SK-N-SH (cell line): ENCODE measurements around the gene PSMA6. TPM values are rescaled to one million over a fixed set of nuclear protein-coding genes. Genes with fewer than 3 reads are reported as not detected.

Experiments
- CTCF ChIA-PET: fragments of 300-600, 350-600 bp; formaldehyde crosslinking; extraction: SDS; loops from one replicate; lab custom pipeline; 2021; lab: Yijun Ruan, JAX
- POLR2A ChIA-PET: fragments of 350-600 bp; sonication (Branson Sonifier 250); formaldehyde crosslinking; extraction: SDS; loops from one replicate; lab custom pipeline; 2020; ENCODE audit warnings: antibody characterized with exemption, inconsistent platforms; lab: Yijun Ruan, JAX
- DNase-seq: peaks from one replicate; pipeline ENCODE4 v3.0.0; 2012
- H2AFZ ChIP-seq: fragments of 200-600 bp; sonication (generic); 2 replicates; pipeline ENCODE4 v1.8.1; 2016; ENCODE audit warnings: antibody characterized with exemption, mild to moderate bottlenecking, low read depth
- H3F3A ChIP-seq: fragments of 200-600 bp; sonication (generic); replicated peaks from 2 replicates; pipeline ENCODE3; 2016; ENCODE audit warnings: antibody characterized with exemption, mild to moderate bottlenecking; ENCODE audit not compliant: insufficient read depth
- H3K27ac ChIP-seq, 2 experiments: fragments of 200-500 bp in 1 of 2; fragments of 200-600 bp in 1 of 2; sonication (Bioruptor generic) in 1 of 2; sonication (generic), shearing (Covaris generic) in 1 of 2; 2 replicates each; pipeline versions ENCODE4 v1.5.1 to v1.6.1; 2014 to 2016; ENCODE audit warnings: low read depth in 2 of 2, inconsistent platforms in 1 of 2, low read length in 1 of 2, mild to moderate bottlenecking in 1 of 2, mixed read lengths in 1 of 2
- H3K27me3 ChIP-seq: fragments of 200-600 bp; sonication (generic), shearing (Covaris generic); 2 replicates; pipeline ENCODE4 v1.6.1; 2016; ENCODE audit warnings: mixed run types; ENCODE audit not compliant: insufficient read depth
- H3K36me3 ChIP-seq, 2 experiments: fragments of 200-500 bp in 1 of 2; fragments of 200-600 bp in 1 of 2; sonication (Bioruptor generic) in 1 of 2; sonication (generic) in 1 of 2; replicated peaks in 1 of 2; 2 replicates each; pipeline versions ENCODE3 to v1.5.1; 2014 to 2016; ENCODE audit warnings: low read length in 1 of 2, mild to moderate bottlenecking in 1 of 2; ENCODE audit not compliant: insufficient read depth in 2 of 2, control insufficient read depth in 1 of 2
- H3K4me1 ChIP-seq, 2 experiments: fragments of 200-500 bp in 1 of 2; fragments of 200-600 bp in 1 of 2; sonication (Bioruptor generic) in 1 of 2; sonication (generic), shearing (Covaris generic) in 1 of 2; 2 replicates each; pipeline versions ENCODE4 v1.5.1 to v1.6.1; 2014 to 2016; ENCODE audit warnings: low read depth in 1 of 2, low read length in 1 of 2, mixed run types in 1 of 2; ENCODE audit not compliant: insufficient read depth in 2 of 2, control insufficient read depth in 1 of 2
- H3K4me2 ChIP-seq: fragments of 200-600 bp; sonication (generic), shearing (Covaris generic); 2 replicates; pipeline ENCODE4 v1.6.1; 2017; ENCODE audit warnings: mixed run types
- H3K4me3 ChIP-seq, 2 experiments: fragments of 200-500 bp in 1 of 2; fragments of 200-600 bp in 1 of 2; sonication (Bioruptor generic) in 1 of 2; sonication (generic), shearing (Covaris generic) in 1 of 2; 2 replicates each; pipeline versions ENCODE4 v1.5.1 to v1.8.1; 2014 to 2016; ENCODE audit warnings: low read depth in 2 of 2, inconsistent platforms in 1 of 2, low read length in 1 of 2, mild to moderate bottlenecking in 1 of 2, mixed read lengths in 1 of 2, moderate library complexity in 1 of 2
- H3K79me2 ChIP-seq: fragments of 200-600 bp; sonication (generic); 2 replicates; pipeline ENCODE4 v1.8.1; 2017; ENCODE audit warnings: mild to moderate bottlenecking; ENCODE audit not compliant: insufficient read depth
- H3K9ac ChIP-seq: fragments of 200-600 bp; sonication (generic); 2 replicates; pipeline ENCODE4 v1.6.1; 2017; ENCODE audit warnings: mixed run types
- H3K9me2 ChIP-seq: fragments of 200-600 bp; sonication (generic); 2 replicates; pipeline ENCODE4 v1.6.1; 2017; ENCODE audit warnings: mixed run types
- H3K9me3 ChIP-seq: fragments of 200-600 bp; sonication (generic); 2 replicates; pipeline ENCODE4 v1.6.1; 2017; ENCODE audit warnings: mixed run types, mild to moderate bottlenecking, moderate library complexity
- H4K20me1 ChIP-seq: fragments of 200-600 bp; sonication (generic); 2 replicates; pipeline ENCODE4 v1.6.1; 2017; ENCODE audit warnings: mild to moderate bottlenecking, mixed run types; ENCODE audit not compliant: insufficient read depth
- ELF1 ChIP-seq: IDR thresholded peaks from 2 replicates; pipeline ENCODE4 v1.4.0; 2012
- EP300 ChIP-seq, 2 experiments: IDR thresholded peaks; 2 replicates each; pipeline versions ENCODE4 v1.4.0 to v1.6.1; 2012; ENCODE audit warnings: borderline replicate concordance in 1 of 2, low read depth in 1 of 2, low read length in 1 of 2
- EZH2phosphoT487 ChIP-seq: fragments of 200-600 bp; sonication (generic); IDR thresholded peaks from 2 replicates; pipeline ENCODE4 v1.6.1; 2017; ENCODE audit warnings: low read depth, mixed run types, mild to moderate bottlenecking, antibody characterized with exemption, moderate library complexity, borderline replicate concordance
- FOXJ3 ChIP-seq: sonication (generic); formaldehyde crosslinking; IDR thresholded peaks from 2 replicates; pipeline ENCODE4 v1.5.1; 2020; ENCODE audit warnings: mild to moderate bottlenecking, missing genetic modification reagents
- FOXM1 ChIP-seq: IDR thresholded peaks from 2 replicates; pipeline ENCODE4 v1.4.0; 2012; ENCODE audit warnings: low read depth, mild to moderate bottlenecking
- MEF2A ChIP-seq: IDR thresholded peaks from 2 replicates; pipeline ENCODE4 v1.4.0; 2012; ENCODE audit warnings: low read depth, borderline replicate concordance
- MXI1 ChIP-seq: IDR thresholded peaks from 2 replicates; pipeline ENCODE4 v1.6.1; 2012; ENCODE audit warnings: mild to moderate bottlenecking, low read depth, low read length, improper control_type of control experiment
- NRF1 ChIP-seq: IDR thresholded peaks from 2 replicates; pipeline ENCODE4 v1.6.1; 2012; ENCODE audit warnings: low read depth, mild to moderate bottlenecking, low read length
- POLR2AphosphoS5 ChIP-seq: IDR thresholded peaks from 2 replicates; pipeline ENCODE4 v1.6.1; 2012; ENCODE audit warnings: low read depth, low read length
- RAD21 ChIP-seq: IDR thresholded peaks from 2 replicates; pipeline ENCODE4 v1.6.1; 2012; ENCODE audit warnings: mild to moderate bottlenecking, low read length
- RCOR1 ChIP-seq: fragments of 150-350 bp; IDR thresholded peaks from 2 replicates; pipeline ENCODE4 v1.6.1; 2017; ENCODE audit warnings: antibody characterized with exemption, low read length
- RFX5 ChIP-seq: IDR thresholded peaks from 2 replicates; pipeline ENCODE4 v1.6.1; 2012; ENCODE audit warnings: mild to moderate bottlenecking, improper control_type of control experiment, low read length
- RXRA ChIP-seq: IDR thresholded peaks from 2 replicates; pipeline ENCODE4 v1.4.0; 2012; ENCODE audit warnings: low read depth, mild to moderate bottlenecking, borderline replicate concordance
- SIN3A ChIP-seq: IDR thresholded peaks from 2 replicates; pipeline ENCODE4 v1.6.1; 2012; ENCODE audit warnings: low read depth, mild to moderate bottlenecking, low read length, moderate library complexity, borderline replicate concordance
- SMC3 ChIP-seq: IDR thresholded peaks from 2 replicates; pipeline ENCODE4 v1.6.1; 2012; ENCODE audit warnings: low read depth, low read length, improper control_type of control experiment
- YY1 ChIP-seq: IDR thresholded peaks from 2 replicates; pipeline ENCODE4 v1.4.0; 2012; ENCODE audit warnings: low read depth, mild to moderate bottlenecking
- WGBS: methylation state at CpG from one replicate; pipeline ENCODE4 v1.1.6; 2017; ENCODE audit warnings: low lambda C conversion rate; 5-methylcytosine and 5-hydroxymethylcytosine counted together
- polyA plus RNA-seq, 3 experiments: library from polyadenylated mRNA; depleted of rRNA; stranded (reverse); fragments of >200 nt; gene quantifications; 2 replicates each; pipeline ENCODE4 v1.2.3, GENCODE V29; 2012
- TF ChIP-seq, protein P1 (sequence below): IDR thresholded peaks from 2 replicates; pipeline ENCODE4 v1.4.0; 2012; ENCODE audit warnings: low read depth

The PSMA6 gene
- polyA plus RNA-seq, 1 of the 3 experiments (the other 2 are of a cell fraction), result 174 TPM

DNA sequence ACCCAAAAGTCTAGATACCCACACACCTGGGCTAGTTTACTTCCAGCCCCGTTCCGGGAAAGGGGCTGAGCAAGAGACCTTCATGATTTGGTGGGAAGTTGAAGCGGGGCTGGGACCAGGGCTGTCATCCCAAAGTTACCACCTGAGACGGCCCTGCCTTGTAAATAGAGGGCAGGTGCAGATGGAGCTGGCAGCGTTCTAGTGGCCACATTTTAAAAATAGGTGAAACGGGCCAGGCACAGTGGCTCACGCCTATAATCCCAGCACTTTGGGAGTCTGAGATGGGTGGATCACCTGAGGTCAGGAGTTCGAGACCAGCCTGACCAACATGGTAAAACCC, 68.9 kb downstream of the PSMA6 start:
- 82% methylated on average over 8 of the region's 8 CpGs for WGBS
- CTCF ChIA-PET, result no interaction called here

DNA sequence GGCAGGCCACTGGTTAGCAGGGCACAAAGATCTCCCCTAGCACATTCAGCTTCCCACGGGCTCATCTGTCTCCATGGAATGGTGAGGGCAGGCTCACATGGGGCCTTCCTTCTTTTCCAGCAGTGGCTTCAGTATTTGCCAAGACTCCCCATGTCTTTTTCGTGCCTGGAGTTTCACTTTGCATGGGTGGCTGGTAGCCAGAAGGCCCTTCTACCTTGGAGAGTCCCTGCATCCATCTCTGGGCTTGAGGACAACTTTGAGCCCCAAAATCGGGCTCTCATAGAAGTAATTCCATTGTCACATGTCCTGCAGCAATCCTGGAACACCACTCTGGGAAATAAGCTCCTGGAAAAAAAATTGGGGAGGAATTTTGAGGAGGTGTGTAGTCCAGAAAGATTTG, 70.3 kb downstream of the PSMA6 start:
- Histone ChIP-seq H3K4me2 (no peak overlapping the region), H3K27ac (no peak overlapping the region), H3F3A (peaks cover 6% of the 10 kb centered on the region), H3K4me1 (peaks cover 0 to 17% of the 10 kb centered on the region in 2 experiments; a peak in 2 of 4 replicates), H3K27me3 (no peaks in the 10 kb centered on the region), H3K9ac (no peak overlapping the region), H3K79me2 (no peaks in the 10 kb centered on the region), H3K9me3 (no peaks in the 10 kb centered on the region), H2AFZ (no peak overlapping the region), H3K9me2 (no peaks in the 10 kb centered on the region), H3K36me3 (no peaks in the 10 kb centered on the region), H4K20me1 (no peaks in the 10 kb centered on the region), H3K4me3 (no peak overlapping the region)
- ChIA-PET CTCF (interaction anchor here (0.7 kb wide), 1 partner anchor 1191 kb away, joined by 3 read pairs; no protein-coding TSS in a partner anchor), POLR2A (no interaction called here)
- TF ChIP-seq, protein P1, sequence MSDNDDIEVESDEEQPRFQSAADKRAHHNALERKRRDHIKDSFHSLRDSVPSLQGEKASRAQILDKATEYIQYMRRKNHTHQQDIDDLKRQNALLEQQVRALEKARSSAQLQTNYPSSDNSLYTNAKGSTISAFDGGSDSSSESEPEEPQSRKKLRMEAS, result no peak
- TF ChIP-seq YY1, result no peak
- no peak for TF ChIP-seq RCOR1
- no peak for TF ChIP-seq EP300 (IDR thresholded peaks at IDR 0.05; ENCODE audit: borderline replicate concordance in 1 of 2, low read depth in 1 of 2, low read length in 1 of 2)
- TF ChIP-seq MXI1, result no peak
- no peak for TF ChIP-seq SIN3A
- no peak for TF ChIP-seq RXRA
- no peak for DNase-seq
- WGBS, result 74% methylated on average over 3 of the region's 3 CpGs

More for the DNA sequence above, 68.9 kb downstream of the PSMA6 start:
- peaks cover 6% of the 10 kb centered on the region for H3F3A ChIP-seq
- no peaks in the 10 kb centered on the region for H4K20me1 ChIP-seq
- POLR2A ChIA-PET, result no interaction called here
- H3K27me3 ChIP-seq, result no peaks in the 10 kb centered on the region
- no peak overlapping the region for H3K27ac ChIP-seq
- peaks cover 0 to 18% of the 10 kb centered on the region in 2 experiments; a peak in 2 of 4 replicates for H3K4me1 ChIP-seq
- DNase-seq, result no peak
- no peak for TF ChIP-seq NRF1
- no peak for TF ChIP-seq EZH2phosphoT487
- no peak for TF ChIP-seq EP300 (IDR thresholded peaks at IDR 0.05; ENCODE audit: borderline replicate concordance in 1 of 2, low read depth in 1 of 2, low read length in 1 of 2)
- no peak for TF ChIP-seq RAD21
- TF ChIP-seq SIN3A, result no peak
- no peak for TF ChIP-seq POLR2AphosphoS5
- TF ChIP-seq ELF1, result no peak
- no peak for TF ChIP-seq SMC3
- no peak for TF ChIP-seq FOXM1
- TF ChIP-seq MEF2A, result no peak
- no peak for TF ChIP-seq RXRA
- TF ChIP-seq FOXJ3 (CRISPR knock-in tag), result no peak
- no peak for TF ChIP-seq RFX5
- no peak overlapping the region for H3K4me2 ChIP-seq
- H2AFZ ChIP-seq, result no peak overlapping the region
- H3K9me2 ChIP-seq, result no peaks in the 10 kb centered on the region
- H3K9me3 ChIP-seq, result no peaks in the 10 kb centered on the region
- H3K9ac ChIP-seq, result no peak overlapping the region
- no peaks in the 10 kb centered on the region for H3K36me3 ChIP-seq
- H3K79me2 ChIP-seq, result no peaks in the 10 kb centered on the region
- H3K4me3 ChIP-seq, result no peak overlapping the region
